Activated CD4-positive, alpha-beta T cell treated with anti-CD3 and anti-CD28 coated beads for 36 hours (primary cell): ENCODE results near the gene LGALS9B. TPM values are rescaled to one million over a fixed set of nuclear protein-coding genes. Genes with fewer than 3 reads are reported as not detected.
"Not testable (repeated sequence)": the region's sequence is repeated elsewhere in the genome, so short reads cannot be mapped to it uniquely, and the experiment has no call there.

Experiments used
- ATAC-seq: fragments of 200-7000 bp; cut with Tn5 transposase; one replicate; pipeline ENCODE4 v1.10.0; 2021; ENCODE audit warnings: mild to moderate bottlenecking, moderate library complexity
- CTCF ChIA-PET: fragments of 350-600 bp; sonication (Branson Sonifier 250); formaldehyde crosslinking; loops from one replicate; lab custom pipeline; 2021; ENCODE audit warnings: antibody characterized with exemption; lab: Charles Lee
- POLR2A ChIA-PET: fragments of 350-600 bp; sonication (Branson Sonifier 250); formaldehyde crosslinking; loops from one replicate; lab custom pipeline; 2021; ENCODE audit warnings: antibody characterized with exemption, inconsistent platforms; lab: Charles Lee
- DNase-seq: peaks from one replicate; pipeline ENCODE4 v3.0.0-alpha.2; 2020
- H3K27ac Mint-ChIP-seq: one replicate; pipeline ENCODE4 v1.8.0; 2021; ENCODE audit warnings: mixed read lengths
- H3K27me3 Mint-ChIP-seq: one replicate; pipeline ENCODE4 v1.8.0; 2021; ENCODE audit warnings: mixed read lengths
- H3K36me3 Mint-ChIP-seq: one replicate; pipeline ENCODE4 v1.8.0; 2021; ENCODE audit warnings: low read depth, mixed read lengths
- H3K4me1 Mint-ChIP-seq: one replicate; pipeline ENCODE4 v1.8.0; 2021; ENCODE audit warnings: mixed read lengths
- H3K4me3 Mint-ChIP-seq: one replicate; pipeline ENCODE4 v1.8.0; 2021; ENCODE audit warnings: mild to moderate bottlenecking, moderate library complexity, mixed read lengths
- H3K9me3 Mint-ChIP-seq: one replicate; pipeline ENCODE4 v1.8.0; 2021; ENCODE audit warnings: low read depth, mixed read lengths
- intact Hi-C, 2 experiments: fragments of 100-400 bp; cut with DNase I in 1 of 2; cut with micrococcal nuclease in 1 of 2; formaldehyde crosslinking; loops; one replicate each; pipeline versions ENCODE4 v1.14.2 to v1.15.1; 2022 to 2024; cut with DNase I, micrococcal nuclease
- total RNA-seq, 2 experiments: library from RNA; stranded (reverse); gene quantifications; one replicate each; pipeline ENCODE4 v1.2.3, GENCODE V29; 2021

Gene LGALS9B
- total RNA-seq, 2 experiments from 2014 or later: not detected

- ATAC-seq, H3K4me3 Mint-ChIP-seq, H3K27ac Mint-ChIP-seq, H3K9me3 Mint-ChIP-seq, H3K27me3 Mint-ChIP-seq, H3K36me3 Mint-ChIP-seq, CTCF ChIA-PET, intact Hi-C loops, H3K4me1 Mint-ChIP-seq, DNase-seq, POLR2A ChIA-PET: not testable (repeated sequence)
These were observed 66.6 kb downstream of the LGALS9B start for GRCh38 chr17:20400559-20401305.

Other genes with a start within 250 kb of the LGALS9B start
- gene CDRT15L2, start 112.2 kb upstream of the LGALS9B start, total RNA-seq: not detected